ENCODE results near the gene CYLC1.

The CYLC1 gene

DNA sequence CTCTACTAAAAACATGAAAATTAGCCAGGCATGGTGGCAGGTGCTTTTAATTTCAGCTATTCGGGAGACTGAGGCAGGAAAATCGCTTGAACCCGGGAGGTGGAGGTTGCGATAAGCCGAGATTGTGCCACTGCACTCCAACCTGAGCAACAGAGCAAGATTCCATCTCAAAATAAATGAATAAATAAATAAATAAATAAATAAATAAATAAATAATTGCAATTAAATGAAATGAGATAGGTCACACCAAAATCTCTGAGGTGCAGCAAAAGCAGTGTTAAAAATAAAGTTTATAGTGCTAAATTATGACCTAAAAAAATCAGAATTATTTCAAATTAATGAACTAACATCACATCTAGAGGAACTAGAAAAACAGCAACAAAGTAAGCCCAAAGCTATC, 13.6 kb upstream of the CYLC1 start:
- Histone ChIP-seq H2AK5ac (ENCODE audit: low read length, severe bottlenecking) (no peak overlapping the region), H3K9ac (ENCODE audit: low read length) (no peak overlapping the region), H3K36me3 (ENCODE audit: control insufficient read depth in 1 of 2, insufficient read depth in 2 of 2, low read depth in 1 of 2, low read length in 2 of 2) (no peaks in the 10 kb centered on the region), H3K18ac (ENCODE audit: low read depth in 1 of 2, low read length in 2 of 2) (no peak overlapping the region), H3K4me1 (ENCODE audit: control insufficient read depth, insufficient read depth, low read depth, low read length) (no peaks in the 10 kb centered on the region), H3K23ac (ENCODE audit: low read length in 2 of 2) (no peak overlapping the region), H3K27ac (ENCODE audit: low read length, poor library complexity, severe bottlenecking) (no peak overlapping the region), H3K4me3 (ENCODE audit: insufficient read depth in 1 of 2, low read depth in 1 of 2, low read length in 2 of 2) (no peak overlapping the region), H4K91ac (ENCODE audit: low read length) (no peak overlapping the region), H2BK120ac (ENCODE audit: low read depth, low read length) (no peak overlapping the region), H3K9me3 (ENCODE audit: control insufficient read depth, low read length) (no peaks in the 10 kb centered on the region), H2BK12ac (ENCODE audit: low read length in 2 of 2) (no peak overlapping the region), H3K14ac (ENCODE audit: low read length in 2 of 2) (no peak overlapping the region), H3K27me3 (ENCODE audit: control insufficient read depth in 1 of 2, insufficient read depth in 1 of 2, low read length in 2 of 2) (no peaks in the 10 kb centered on the region), H3K79me1 (replicated peaks; ENCODE audit: low read length, poor library complexity, severe bottlenecking) (no peaks in the 10 kb centered on the region), H3K4ac (ENCODE audit: low read depth in 1 of 2, low read length in 2 of 2) (no peak overlapping the region), H4K8ac (ENCODE audit: low read length) (no peak overlapping the region), H2BK15ac (ENCODE audit: low read depth, poor library complexity, severe bottlenecking) (no peak overlapping the region), H2AFZ (ENCODE audit: low read depth, low read length) (no peak overlapping the region), H3K4me2 (ENCODE audit: low read length, poor library complexity, severe bottlenecking) (no peak overlapping the region), H2BK5ac (ENCODE audit: low read depth, low read length, poor library complexity, severe bottlenecking) (no peak overlapping the region)
- WGBS: 90% methylated on average over 2 of the region's 5 CpGs
- DNase-seq: no peak

DNA sequence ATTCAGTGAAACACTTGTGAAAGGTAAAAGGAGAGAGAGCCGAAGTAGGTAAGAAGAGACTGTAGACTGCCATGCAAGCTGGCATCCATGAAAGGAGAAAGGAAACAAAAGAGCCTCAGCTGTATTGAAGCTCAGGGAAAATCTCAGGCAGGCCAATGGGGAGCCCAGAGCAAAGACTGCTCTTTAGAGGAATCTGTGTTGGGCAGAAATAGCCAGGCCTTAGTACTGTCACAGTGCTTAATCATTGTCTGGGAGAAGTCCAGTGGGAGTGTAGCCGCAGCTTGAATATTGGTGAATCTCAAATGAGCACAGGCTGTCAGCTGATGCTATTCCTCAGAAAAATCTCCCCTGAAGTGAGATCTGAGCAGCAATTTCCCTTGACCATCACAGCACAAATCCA, 27.6 kb downstream of the CYLC1 start:
- DNase-seq: no peak
- Histone ChIP-seq H3K4me2 (ENCODE audit: low read length, poor library complexity, severe bottlenecking) (no peak overlapping the region), H3K23ac (ENCODE audit: low read length in 2 of 2) (no peak overlapping the region), H2AK5ac (ENCODE audit: low read length, severe bottlenecking) (no peak overlapping the region), H3K9me3 (ENCODE audit: control insufficient read depth, low read length) (no peaks in the 10 kb centered on the region), H2AFZ (ENCODE audit: low read depth, low read length) (no peak overlapping the region), H2BK12ac (ENCODE audit: low read length in 2 of 2) (no peak overlapping the region), H3K18ac (ENCODE audit: low read depth in 1 of 2, low read length in 2 of 2) (no peak overlapping the region), H2BK120ac (ENCODE audit: low read depth, low read length) (no peak overlapping the region), H2BK15ac (ENCODE audit: low read depth, poor library complexity, severe bottlenecking) (no peak overlapping the region), H2BK5ac (ENCODE audit: low read depth, low read length, poor library complexity, severe bottlenecking) (no peak overlapping the region), H3K9ac (ENCODE audit: low read length) (no peak overlapping the region), H4K8ac (ENCODE audit: low read length) (no peak overlapping the region), H3K4me1 (ENCODE audit: control insufficient read depth, insufficient read depth, low read depth, low read length) (no peaks in the 10 kb centered on the region), H3K27ac (ENCODE audit: low read length, poor library complexity, severe bottlenecking) (no peak overlapping the region), H4K91ac (ENCODE audit: low read length) (no peak overlapping the region), H3K79me1 (replicated peaks; ENCODE audit: low read length, poor library complexity, severe bottlenecking) (no peaks in the 10 kb centered on the region), H3K4ac (ENCODE audit: low read depth in 1 of 2, low read length in 2 of 2) (no peak overlapping the region), H3K27me3 (ENCODE audit: control insufficient read depth in 1 of 2, insufficient read depth in 1 of 2, low read length in 2 of 2) (no peaks in the 10 kb centered on the region), H3K36me3 (ENCODE audit: control insufficient read depth in 1 of 2, insufficient read depth in 2 of 2, low read depth in 1 of 2, low read length in 2 of 2) (no peaks in the 10 kb centered on the region), H3K14ac (ENCODE audit: low read length in 2 of 2) (no peak overlapping the region), H3K4me3 (ENCODE audit: insufficient read depth in 1 of 2, low read depth in 1 of 2, low read length in 2 of 2) (no peak overlapping the region)
- WGBS: 77% methylated on average over 2 of the region's 2 CpGs

DNA sequence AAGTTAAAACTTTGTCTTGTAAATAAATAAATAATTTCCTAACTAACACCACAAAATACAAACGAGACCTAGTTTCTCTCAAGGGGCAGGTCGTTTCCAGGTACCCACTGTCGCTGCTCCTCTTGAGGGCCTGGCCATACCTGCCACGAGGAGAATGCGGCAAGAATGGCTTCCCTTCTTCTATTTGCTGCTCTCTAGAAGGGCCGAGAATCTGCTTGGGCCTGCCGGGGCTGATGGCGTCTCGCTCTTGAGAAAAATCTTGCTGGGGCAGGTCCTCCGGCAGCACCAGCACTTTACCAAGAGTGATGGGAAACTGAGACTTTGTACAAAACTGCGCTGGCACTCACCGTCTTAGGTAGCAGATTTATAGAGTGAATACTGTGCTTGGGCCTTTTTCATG, 31.5 kb downstream of the CYLC1 start:
- Histone ChIP-seq H3K4me1 (ENCODE audit: control insufficient read depth, insufficient read depth, low read depth, low read length) (no peaks in the 10 kb centered on the region), H3K27ac (ENCODE audit: low read length, poor library complexity, severe bottlenecking) (no peak overlapping the region), H3K4ac (ENCODE audit: low read depth in 1 of 2, low read length in 2 of 2) (no peak overlapping the region), H2AFZ (ENCODE audit: low read depth, low read length) (no peak overlapping the region), H3K18ac (ENCODE audit: low read depth in 1 of 2, low read length in 2 of 2) (no peak overlapping the region), H2AK5ac (ENCODE audit: low read length, severe bottlenecking) (no peak overlapping the region), H4K8ac (ENCODE audit: low read length) (no peak overlapping the region), H3K36me3 (ENCODE audit: control insufficient read depth in 1 of 2, insufficient read depth in 2 of 2, low read depth in 1 of 2, low read length in 2 of 2) (no peaks in the 10 kb centered on the region), H3K4me3 (ENCODE audit: insufficient read depth in 1 of 2, low read depth in 1 of 2, low read length in 2 of 2) (no peak overlapping the region), H3K9ac (ENCODE audit: low read length) (no peak overlapping the region), H2BK120ac (ENCODE audit: low read depth, low read length) (no peak overlapping the region), H2BK5ac (ENCODE audit: low read depth, low read length, poor library complexity, severe bottlenecking) (no peak overlapping the region), H3K27me3 (ENCODE audit: control insufficient read depth in 1 of 2, insufficient read depth in 1 of 2, low read length in 2 of 2) (no peaks in the 10 kb centered on the region), H3K4me2 (ENCODE audit: low read length, poor library complexity, severe bottlenecking) (no peak overlapping the region), H3K14ac (ENCODE audit: low read length in 2 of 2) (no peak overlapping the region), H3K23ac (ENCODE audit: low read length in 2 of 2) (no peak overlapping the region), H3K9me3 (ENCODE audit: control insufficient read depth, low read length) (no peaks in the 10 kb centered on the region), H2BK15ac (ENCODE audit: low read depth, poor library complexity, severe bottlenecking) (no peak overlapping the region), H3K79me1 (replicated peaks; ENCODE audit: low read length, poor library complexity, severe bottlenecking) (no peaks in the 10 kb centered on the region), H4K91ac (ENCODE audit: low read length) (no peak overlapping the region), H2BK12ac (ENCODE audit: low read length in 2 of 2) (no peak overlapping the region)
- WGBS: 80% methylated on average over 12 of the region's 12 CpGs
- no peak for DNase-seq

DNA sequence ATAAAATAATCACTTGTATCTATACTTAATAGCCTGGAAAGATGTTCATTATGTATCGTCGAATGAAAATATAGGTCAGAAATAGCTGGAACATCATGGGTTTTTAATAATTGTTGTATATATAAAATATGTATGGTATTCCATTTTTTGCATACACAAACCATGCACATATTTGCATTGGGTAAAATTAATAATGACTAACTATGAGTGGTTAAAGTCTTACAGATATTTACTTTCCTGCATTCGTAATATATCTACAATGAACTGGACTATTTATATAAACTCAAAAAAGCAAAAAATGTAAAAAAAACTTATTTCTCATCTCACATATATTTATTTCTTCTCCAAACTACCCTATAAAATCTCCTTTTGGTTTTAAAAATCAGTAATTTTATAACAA, 46.0 kb downstream of the CYLC1 start:
- Histone ChIP-seq H3K4me1 (ENCODE audit: control insufficient read depth, insufficient read depth, low read depth, low read length) (no peaks in the 10 kb centered on the region), H2BK12ac (ENCODE audit: low read length in 2 of 2) (no peak overlapping the region), H3K36me3 (ENCODE audit: control insufficient read depth in 1 of 2, insufficient read depth in 2 of 2, low read depth in 1 of 2, low read length in 2 of 2) (no peaks in the 10 kb centered on the region), H3K27ac (ENCODE audit: low read length, poor library complexity, severe bottlenecking) (no peak overlapping the region), H3K9ac (ENCODE audit: low read length) (no peak overlapping the region), H4K91ac (ENCODE audit: low read length) (no peak overlapping the region), H3K4ac (ENCODE audit: low read depth in 1 of 2, low read length in 2 of 2) (no peak overlapping the region), H3K4me2 (ENCODE audit: low read length, poor library complexity, severe bottlenecking) (no peak overlapping the region), H3K27me3 (ENCODE audit: control insufficient read depth in 1 of 2, insufficient read depth in 1 of 2, low read length in 2 of 2) (no peaks in the 10 kb centered on the region), H4K8ac (ENCODE audit: low read length) (no peak overlapping the region), H2BK15ac (ENCODE audit: low read depth, poor library complexity, severe bottlenecking) (no peak overlapping the region), H2BK5ac (ENCODE audit: low read depth, low read length, poor library complexity, severe bottlenecking) (no peak overlapping the region), H2BK120ac (ENCODE audit: low read depth, low read length) (no peak overlapping the region), H3K9me3 (ENCODE audit: control insufficient read depth, low read length) (no peaks in the 10 kb centered on the region), H3K4me3 (ENCODE audit: insufficient read depth in 1 of 2, low read depth in 1 of 2, low read length in 2 of 2) (no peak overlapping the region), H3K18ac (ENCODE audit: low read depth in 1 of 2, low read length in 2 of 2) (no peak overlapping the region), H3K79me1 (replicated peaks; ENCODE audit: low read length, poor library complexity, severe bottlenecking) (no peaks in the 10 kb centered on the region), H2AK5ac (ENCODE audit: low read length, severe bottlenecking) (no peak overlapping the region), H2AFZ (ENCODE audit: low read depth, low read length) (no peak overlapping the region), H3K23ac (ENCODE audit: low read length in 2 of 2) (no peak overlapping the region), H3K14ac (ENCODE audit: low read length in 2 of 2) (no peak overlapping the region)
- no CpG with 5 or more reads among the region's 3 CpGs for WGBS
- no peak for DNase-seq
